ENCODE results near the gene C1GALT1. TPM values are rescaled to one million over a fixed set of nuclear protein-coding genes. Genes with fewer than 3 reads are reported as not detected.
A peak's percentile ranks its signal among the peaks of the same experiment; 100 is the strongest.
"Not testable (repeated sequence)": the region's sequence is repeated elsewhere in the genome, so short reads cannot be mapped to it uniquely, and the experiment has no call there.

Gene C1GALT1
- polyA plus RNA-seq, 3 donors = 40.8 to 46.8 (median 42.0) TPM

- DNase-seq (ENCODE audit: low read depth in 3 of 3, low spot score in 2 of 3) = not testable (repeated sequence)
These were observed 17.2 kb downstream of the C1GALT1 start for GRCh38 chr7:7199592-7199991.

GRCh38 chr7:7200255-7200654 is 17.9 kb downstream of the C1GALT1 start:
- not testable (repeated sequence) for DNase-seq (ENCODE audit: low read depth in 3 of 3, low spot score in 2 of 3)

GRCh38 chr7:7201578-7202374 is 19.4 kb downstream of the C1GALT1 start:
- DNase-seq (ENCODE audit: low read depth in 3 of 3, low spot score in 2 of 3) = peak in 2 of 3 donors; percentile 39 to 41

- no peak for DNase-seq (ENCODE audit: low read depth in 3 of 3, low spot score in 2 of 3)
These were observed 20.0 kb downstream of the C1GALT1 start for GRCh38 chr7:7202375-7202720.

- no peak for DNase-seq (ENCODE audit: low read depth in 3 of 3, low spot score in 2 of 3)
These were observed 21.6 kb downstream of the C1GALT1 start for GRCh38 chr7:7203813-7204575.

- DNase-seq (ENCODE audit: low read depth in 3 of 3, low spot score in 2 of 3) = no peak
These were observed 25.5 kb downstream of the C1GALT1 start for GRCh38 chr7:7207876-7208275.

- DNase-seq (ENCODE audit: low read depth in 3 of 3, low spot score in 2 of 3) = no peak
These were observed 26.2 kb downstream of the C1GALT1 start for GRCh38 chr7:7208520-7208919.

GRCh38 chr7:7209412-7210050 is 27.2 kb downstream of the C1GALT1 start:
- no peak for DNase-seq (ENCODE audit: low read depth in 3 of 3, low spot score in 2 of 3)

- DNase-seq (ENCODE audit: low read depth in 3 of 3, low spot score in 2 of 3) = no peak
These were observed 28.3 kb downstream of the C1GALT1 start for GRCh38 chr7:7210475-7211237.

GRCh38 chr7:7212612-7213011 is 30.3 kb downstream of the C1GALT1 start:
- no peak for DNase-seq (ENCODE audit: low read depth in 3 of 3, low spot score in 2 of 3)

- no peak for DNase-seq (ENCODE audit: low read depth in 3 of 3, low spot score in 2 of 3)
These were observed 32.3 kb downstream of the C1GALT1 start for GRCh38 chr7:7214398-7215347.

GRCh38 chr7:7216279-7216678 is 33.9 kb downstream of the C1GALT1 start:
- DNase-seq (ENCODE audit: low read depth in 3 of 3, low spot score in 2 of 3) = no peak

GRCh38 chr7:7219216-7219615 is 36.9 kb downstream of the C1GALT1 start:
- no peak for DNase-seq (ENCODE audit: low read depth in 3 of 3, low spot score in 2 of 3)

- no peak for DNase-seq (ENCODE audit: low read depth in 3 of 3, low spot score in 2 of 3)
These were observed 38.5 kb downstream of the C1GALT1 start for GRCh38 chr7:7220821-7221220.

GRCh38 chr7:7221599-7222038 is 39.3 kb downstream of the C1GALT1 start:
- DNase-seq (ENCODE audit: low read depth in 3 of 3, low spot score in 2 of 3) = no peak

GRCh38 chr7:7223250-7223649 is 40.9 kb downstream of the C1GALT1 start:
- no peak for DNase-seq (ENCODE audit: low read depth in 3 of 3, low spot score in 2 of 3)

GRCh38 chr7:7226407-7226806 is 44.1 kb downstream of the C1GALT1 start:
- DNase-seq (ENCODE audit: low read depth in 3 of 3, low spot score in 2 of 3) = no peak

- no peak for DNase-seq (ENCODE audit: low read depth in 3 of 3, low spot score in 2 of 3)
These were observed 46.1 kb downstream of the C1GALT1 start for GRCh38 chr7:7228472-7228871.

- DNase-seq (ENCODE audit: low read depth in 3 of 3, low spot score in 2 of 3) = no peak
These were observed 46.6 kb downstream of the C1GALT1 start for GRCh38 chr7:7228967-7229366.

GRCh38 chr7:7231000-7231399 is 48.7 kb downstream of the C1GALT1 start:
- no peak for DNase-seq (ENCODE audit: low read depth in 3 of 3, low spot score in 2 of 3)

Data from right renal cortex interstitium (tissue), 3 donors.